HUES48 (cell line): ENCODE results near the gene SLC45A1.
"Not testable (repeated sequence)": the region's sequence is repeated elsewhere in the genome, so short reads cannot be mapped to it uniquely, and the experiment has no call there.

ENCODE experiments used
- H3K27ac ChIP-seq: one replicate; pipeline ENCODE4 v1.7.0; 2013; ENCODE audit warnings: low read depth, low read length, inconsistent platforms
- H3K27me3 ChIP-seq: 2 replicates; pipeline ENCODE4 v1.6.1; 2013; ENCODE audit warnings: mild to moderate bottlenecking, low read length; ENCODE audit not compliant: control insufficient read depth, insufficient read depth
- H3K36me3 ChIP-seq: 2 replicates; pipeline ENCODE4 v1.6.1; 2013; ENCODE audit warnings: low read length; ENCODE audit not compliant: control insufficient read depth, insufficient read depth
- H3K4me1 ChIP-seq: 2 replicates; pipeline ENCODE4 v1.6.1; 2013; ENCODE audit warnings: mild to moderate bottlenecking, low read length; ENCODE audit not compliant: control insufficient read depth, insufficient read depth
- H3K4me3 ChIP-seq: 2 replicates; pipeline ENCODE4 v1.5.1; 2013; ENCODE audit warnings: mild to moderate bottlenecking, low read depth, low read length
- H3K9ac ChIP-seq: 2 replicates; pipeline ENCODE4 v1.6.1; 2013; ENCODE audit warnings: mild to moderate bottlenecking, low read depth, low read length, moderate library complexity
- H3K9me3 ChIP-seq: 2 replicates; pipeline ENCODE4 v1.6.1; 2013; ENCODE audit warnings: low read length; ENCODE audit not compliant: control insufficient read depth, insufficient read depth

The SLC45A1 gene

GRCh38 chr1:8317647-8318381, at the start of gene SLC45A1:
TSS of gene SLC45A1 (plus strand) at chr1:8318114. CDS start at chr1:8324330, 6,216 bp downstream.
- Histone ChIP-seq H3K9me3 (no peaks in the 10 kb centered on the region), H3K9ac (no peak within 1 kb of the TSS), H3K4me3 (peak within 1 kb of the TSS; percentile 63), H3K27ac (no peak within 1 kb of the TSS), H3K36me3 (no peaks in the 10 kb centered on the region), H3K27me3 (peaks cover 21% of the 10 kb centered on the region), H3K4me1 (peaks cover 22% of the 10 kb centered on the region)

GRCh38 chr1:8273036-8273435, 44.9 kb upstream of the SLC45A1 start:
- Histone ChIP-seq H3K27me3 (no peaks in the 10 kb centered on the region), H3K27ac (no peak overlapping the region), H3K36me3 (no peaks in the 10 kb centered on the region), H3K9me3 (no peaks in the 10 kb centered on the region), H3K4me1 (peaks cover 5% of the 10 kb centered on the region; the same call in 1 of the 2 replicates), H3K4me3 (no peak overlapping the region), H3K9ac (no peak overlapping the region)

GRCh38 chr1:8274352-8274751, 43.6 kb upstream of the SLC45A1 start:
- no peak overlapping the region for H3K27ac ChIP-seq
- no peaks in the 10 kb centered on the region for H3K4me1 ChIP-seq

GRCh38 chr1:8276173-8276914, 41.6 kb upstream of the SLC45A1 start:
- no peaks in the 10 kb centered on the region for H3K36me3 ChIP-seq
- no peak overlapping the region for H3K27ac ChIP-seq
- no peak overlapping the region for H3K9ac ChIP-seq
- H3K4me3 ChIP-seq, result no peak overlapping the region
- no peaks in the 10 kb centered on the region for H3K9me3 ChIP-seq
- H3K4me1 ChIP-seq, result no peaks in the 10 kb centered on the region
- H3K27me3 ChIP-seq, result no peaks in the 10 kb centered on the region

More at GRCh38 chr1:8274352-8274751, 43.6 kb upstream of the SLC45A1 start:
- Histone ChIP-seq H3K36me3 (no peaks in the 10 kb centered on the region), H3K27me3 (no peaks in the 10 kb centered on the region), H3K9ac (no peak overlapping the region), H3K9me3 (no peaks in the 10 kb centered on the region), H3K4me3 (no peak overlapping the region)

- H3K9me3 ChIP-seq, result no peaks in the 10 kb centered on the region
- no peak overlapping the region for H3K27ac ChIP-seq
- H3K27me3 ChIP-seq, result no peaks in the 10 kb centered on the region
- H3K36me3 ChIP-seq, result no peaks in the 10 kb centered on the region
- no peak overlapping the region for H3K4me3 ChIP-seq
- no peak overlapping the region for H3K9ac ChIP-seq
- no peaks in the 10 kb centered on the region; the same call in 1 of the 2 replicates for H3K4me1 ChIP-seq
These were observed 41.0 kb upstream of the SLC45A1 start for GRCh38 chr1:8276932-8277331.

- not testable (repeated sequence) for H3K4me1 ChIP-seq, H3K4me3 ChIP-seq, H3K9me3 ChIP-seq, H3K36me3 ChIP-seq, H3K9ac ChIP-seq, H3K27me3 ChIP-seq, H3K27ac ChIP-seq
These were observed 39.2 kb upstream of the SLC45A1 start for GRCh38 chr1:8278677-8279076.

- Histone ChIP-seq H3K9me3 (no peaks in the 10 kb centered on the region), H3K36me3 (no peaks in the 10 kb centered on the region), H3K4me1 (no peaks in the 10 kb centered on the region; the same call in 1 of the 2 replicates), H3K27ac (no peak overlapping the region), H3K4me3 (no peak overlapping the region), H3K9ac (no peak overlapping the region), H3K27me3 (no peaks in the 10 kb centered on the region)
These were observed 35.9 kb upstream of the SLC45A1 start for GRCh38 chr1:8281843-8282509.

- Histone ChIP-seq H3K36me3 (no peaks in the 10 kb centered on the region), H3K9ac (no peak overlapping the region), H3K27me3 (no peaks in the 10 kb centered on the region), H3K4me3 (no peak overlapping the region), H3K27ac (no peak overlapping the region), H3K4me1 (no peaks in the 10 kb centered on the region; the same call in 1 of the 2 replicates), H3K9me3 (no peaks in the 10 kb centered on the region)
These were observed 34.6 kb upstream of the SLC45A1 start for GRCh38 chr1:8283058-8283884.

GRCh38 chr1:8284127-8284526, 33.8 kb upstream of the SLC45A1 start:
- Histone ChIP-seq H3K27me3 (no peaks in the 10 kb centered on the region), H3K36me3 (no peaks in the 10 kb centered on the region), H3K4me3 (no peak overlapping the region), H3K9me3 (no peaks in the 10 kb centered on the region), H3K4me1 (no peaks in the 10 kb centered on the region; the same call in 1 of the 2 replicates), H3K9ac (no peak overlapping the region), H3K27ac (no peak overlapping the region)

GRCh38 chr1:8285103-8285502, 32.8 kb upstream of the SLC45A1 start:
- H3K36me3 ChIP-seq, result no peaks in the 10 kb centered on the region
- H3K9me3 ChIP-seq, result no peaks in the 10 kb centered on the region
- H3K27me3 ChIP-seq, result no peaks in the 10 kb centered on the region
- H3K9ac ChIP-seq, result no peak overlapping the region
- H3K4me3 ChIP-seq, result no peak overlapping the region
- no peaks in the 10 kb centered on the region; the same call in 1 of the 2 replicates for H3K4me1 ChIP-seq
- no peak overlapping the region for H3K27ac ChIP-seq
